C4-2B (cell line): ENCODE data around the gene USP32.

Source experiments
- ZFX ChIP-seq: fragments of 450-650 bp; IDR thresholded peaks from 2 replicates; pipeline ENCODE4 v1.6.1; 2017
- TF ChIP-seq, protein P1 (sequence below): fragments of 450-650 bp; conservative IDR thresholded peaks from 2 replicates; pipeline ENCODE4 v1.5.1; 2017; ENCODE audit warnings: mild to moderate bottlenecking

DNA sequence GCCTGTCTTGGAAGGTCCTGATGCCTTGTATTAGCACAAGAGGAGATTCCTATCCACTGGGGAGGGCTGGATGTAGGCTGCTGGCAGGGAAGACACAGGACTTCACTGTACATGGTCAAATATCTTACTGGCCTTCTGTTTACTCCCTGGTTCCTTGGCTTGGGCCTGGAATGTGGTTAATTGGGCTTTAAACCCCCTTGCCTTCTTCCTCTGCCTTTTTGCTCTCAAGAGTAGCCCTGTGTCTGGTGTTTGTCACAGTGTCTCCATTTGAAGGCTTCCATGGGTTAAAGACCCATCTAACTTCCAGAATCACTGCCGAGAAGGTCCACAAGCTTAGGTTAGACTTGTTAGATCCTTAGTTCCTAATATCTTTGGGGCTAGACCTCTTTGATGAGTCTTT is 23.2 kb upstream of the USP32 start:
- TF ChIP-seq, protein P1, sequence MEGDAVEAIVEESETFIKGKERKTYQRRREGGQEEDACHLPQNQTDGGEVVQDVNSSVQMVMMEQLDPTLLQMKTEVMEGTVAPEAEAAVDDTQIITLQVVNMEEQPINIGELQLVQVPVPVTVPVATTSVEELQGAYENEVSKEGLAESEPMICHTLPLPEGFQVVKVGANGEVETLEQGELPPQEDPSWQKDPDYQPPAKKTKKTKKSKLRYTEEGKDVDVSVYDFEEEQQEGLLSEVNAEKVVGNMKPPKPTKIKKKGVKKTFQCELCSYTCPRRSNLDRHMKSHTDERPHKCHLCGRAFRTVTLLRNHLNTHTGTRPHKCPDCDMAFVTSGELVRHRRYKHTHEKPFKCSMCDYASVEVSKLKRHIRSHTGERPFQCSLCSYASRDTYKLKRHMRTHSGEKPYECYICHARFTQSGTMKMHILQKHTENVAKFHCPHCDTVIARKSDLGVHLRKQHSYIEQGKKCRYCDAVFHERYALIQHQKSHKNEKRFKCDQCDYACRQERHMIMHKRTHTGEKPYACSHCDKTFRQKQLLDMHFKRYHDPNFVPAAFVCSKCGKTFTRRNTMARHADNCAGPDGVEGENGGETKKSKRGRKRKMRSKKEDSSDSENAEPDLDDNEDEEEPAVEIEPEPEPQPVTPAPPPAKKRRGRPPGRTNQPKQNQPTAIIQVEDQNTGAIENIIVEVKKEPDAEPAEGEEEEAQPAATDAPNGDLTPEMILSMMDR, result no peak
- no peak for TF ChIP-seq ZFX
